ENCODE data around the gene IFT43. TPM values are rescaled to one million over a fixed set of nuclear protein-coding genes. Genes with fewer than 3 reads are reported as not detected.

Gene IFT43
- total RNA-seq, 1 donor from 2014 or later = 15.8 TPM

GRCh38 chr14:76118594-76118993 is 133.0 kb downstream of the IFT43 start:
- CTCF ChIA-PET = no interaction called here
- DNase-seq (no peak), ATAC-seq (ENCODE audit: low read depth) (no peak)
- Mint-ChIP-seq H3K27me3 (peaks cover 21% of the 10 kb centered on the region), H3K36me3 (ENCODE audit: low read depth) (no peaks in the 10 kb centered on the region), H3K4me1 (no peaks in the 10 kb centered on the region), H3K4me3 (no peak overlapping the region), H3K9me3 (no peaks in the 10 kb centered on the region), H3K27ac (no peak overlapping the region)
- TF ChIP-seq, protein P1, sequence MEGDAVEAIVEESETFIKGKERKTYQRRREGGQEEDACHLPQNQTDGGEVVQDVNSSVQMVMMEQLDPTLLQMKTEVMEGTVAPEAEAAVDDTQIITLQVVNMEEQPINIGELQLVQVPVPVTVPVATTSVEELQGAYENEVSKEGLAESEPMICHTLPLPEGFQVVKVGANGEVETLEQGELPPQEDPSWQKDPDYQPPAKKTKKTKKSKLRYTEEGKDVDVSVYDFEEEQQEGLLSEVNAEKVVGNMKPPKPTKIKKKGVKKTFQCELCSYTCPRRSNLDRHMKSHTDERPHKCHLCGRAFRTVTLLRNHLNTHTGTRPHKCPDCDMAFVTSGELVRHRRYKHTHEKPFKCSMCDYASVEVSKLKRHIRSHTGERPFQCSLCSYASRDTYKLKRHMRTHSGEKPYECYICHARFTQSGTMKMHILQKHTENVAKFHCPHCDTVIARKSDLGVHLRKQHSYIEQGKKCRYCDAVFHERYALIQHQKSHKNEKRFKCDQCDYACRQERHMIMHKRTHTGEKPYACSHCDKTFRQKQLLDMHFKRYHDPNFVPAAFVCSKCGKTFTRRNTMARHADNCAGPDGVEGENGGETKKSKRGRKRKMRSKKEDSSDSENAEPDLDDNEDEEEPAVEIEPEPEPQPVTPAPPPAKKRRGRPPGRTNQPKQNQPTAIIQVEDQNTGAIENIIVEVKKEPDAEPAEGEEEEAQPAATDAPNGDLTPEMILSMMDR (IDR thresholded peaks at IDR 0.05) = no peak
- intact Hi-C loops (cut with micrococcal nuclease) = no loop called here
- POLR2A ChIA-PET = no interaction called here

GRCh38 chr14:76121089-76121748 is 135.7 kb downstream of the IFT43 start:
- DNase-seq (no peak), ATAC-seq (ENCODE audit: low read depth) (no peak)
- no peaks in the 10 kb centered on the region for H3K9me3 Mint-ChIP-seq
- intact Hi-C loops (cut with micrococcal nuclease) = no loop called here
- peaks cover 12% of the 10 kb centered on the region for H3K27me3 Mint-ChIP-seq
- POLR2A ChIA-PET = no interaction called here
- no peak overlapping the region for H3K4me3 Mint-ChIP-seq
- CTCF ChIA-PET = no interaction called here
- no peaks in the 10 kb centered on the region for H3K36me3 Mint-ChIP-seq (ENCODE audit: low read depth)
- TF ChIP-seq, protein P1 (IDR thresholded peaks at IDR 0.05) = no peak
- no peak overlapping the region for H3K27ac Mint-ChIP-seq
- H3K4me1 Mint-ChIP-seq = no peaks in the 10 kb centered on the region

DNA sequence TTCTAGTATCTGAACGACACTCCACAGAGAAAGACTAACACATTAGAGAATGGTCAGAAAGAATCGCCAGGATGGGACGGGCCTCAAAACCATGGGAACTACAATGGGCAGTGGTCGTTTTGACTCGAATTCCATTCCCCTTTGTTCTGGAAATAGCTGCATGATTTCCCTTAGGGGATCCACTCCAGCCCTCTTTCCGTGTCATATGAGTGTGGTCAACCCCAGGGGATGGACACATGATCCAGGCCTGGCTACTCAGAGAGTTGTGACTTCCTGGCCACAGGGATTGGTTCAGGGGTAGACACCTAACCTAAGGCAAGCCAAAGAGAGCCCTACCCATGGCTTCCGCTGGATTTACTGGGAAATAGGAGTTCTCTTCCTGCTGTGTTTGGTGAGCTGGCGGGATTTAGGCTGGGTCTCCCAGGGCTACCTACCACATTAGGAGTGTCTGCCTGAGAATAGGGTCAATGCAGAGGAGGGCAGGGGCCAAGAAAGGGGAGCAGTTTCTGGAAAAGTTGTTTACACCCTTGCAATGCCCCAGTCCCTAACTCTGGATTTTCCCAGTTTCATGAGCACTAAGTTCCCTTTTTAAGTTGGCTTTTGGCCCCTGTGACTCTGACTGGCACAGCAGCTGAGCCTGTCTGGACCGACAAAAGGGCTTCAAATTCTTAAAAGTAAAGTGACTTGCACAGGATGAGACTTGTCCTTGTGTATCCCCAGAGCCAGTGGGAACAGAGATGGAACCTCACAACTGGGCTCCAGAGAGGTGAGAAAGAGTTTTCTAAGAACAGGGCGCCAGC is 138.1 kb downstream of the IFT43 start:
- Mint-ChIP-seq H3K9me3 (no peaks in the 10 kb centered on the region), H3K4me3 (no peak overlapping the region), H3K4me1 (no peaks in the 10 kb centered on the region), H3K27me3 (peaks cover 14% of the 10 kb centered on the region), H3K27ac (no peak overlapping the region), H3K36me3 (ENCODE audit: low read depth) (no peaks in the 10 kb centered on the region)
- ChIA-PET POLR2A (no interaction called here), CTCF (no interaction called here)
- no peak for ATAC-seq (ENCODE audit: low read depth)
- intact Hi-C loops (cut with micrococcal nuclease) = no loop called here
- no peak for DNase-seq
- TF ChIP-seq, protein P1 (IDR thresholded peaks at IDR 0.05) = no peak

DNA sequence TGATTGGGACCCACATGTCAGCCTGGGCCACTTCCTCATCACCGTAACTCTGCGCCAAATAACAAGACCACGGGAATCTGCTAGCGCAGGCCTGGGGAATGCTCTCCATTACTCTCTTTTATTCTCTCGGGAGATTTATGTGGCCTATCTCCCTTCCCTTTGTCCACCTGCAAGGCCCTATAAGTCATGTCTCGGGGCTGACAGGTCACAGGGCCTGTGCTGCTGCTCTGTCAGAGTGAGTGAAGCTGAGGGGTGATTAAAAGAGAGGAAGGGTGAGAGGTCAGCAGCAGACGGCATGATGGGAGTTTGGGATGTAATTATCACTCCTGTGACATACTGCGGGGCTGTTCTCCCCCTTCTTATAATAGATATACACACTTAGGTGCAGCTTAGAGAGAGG is 139.9 kb downstream of the IFT43 start:
- intact Hi-C loops (cut with micrococcal nuclease) = no loop called here
- CTCF ChIA-PET = no interaction called here
- no peak overlapping the region for H3K4me3 Mint-ChIP-seq
- peaks cover 19% of the 10 kb centered on the region for H3K27me3 Mint-ChIP-seq
- no peaks in the 10 kb centered on the region for H3K36me3 Mint-ChIP-seq (ENCODE audit: low read depth)
- H3K4me1 Mint-ChIP-seq = no peaks in the 10 kb centered on the region
- DNase-seq = no peak
- H3K27ac Mint-ChIP-seq = no peak overlapping the region
- POLR2A ChIA-PET = no interaction called here
- ATAC-seq (ENCODE audit: low read depth) = no peak
- no peaks in the 10 kb centered on the region for H3K9me3 Mint-ChIP-seq
- TF ChIP-seq, protein P1 (IDR thresholded peaks at IDR 0.05) = no peak

DNA sequence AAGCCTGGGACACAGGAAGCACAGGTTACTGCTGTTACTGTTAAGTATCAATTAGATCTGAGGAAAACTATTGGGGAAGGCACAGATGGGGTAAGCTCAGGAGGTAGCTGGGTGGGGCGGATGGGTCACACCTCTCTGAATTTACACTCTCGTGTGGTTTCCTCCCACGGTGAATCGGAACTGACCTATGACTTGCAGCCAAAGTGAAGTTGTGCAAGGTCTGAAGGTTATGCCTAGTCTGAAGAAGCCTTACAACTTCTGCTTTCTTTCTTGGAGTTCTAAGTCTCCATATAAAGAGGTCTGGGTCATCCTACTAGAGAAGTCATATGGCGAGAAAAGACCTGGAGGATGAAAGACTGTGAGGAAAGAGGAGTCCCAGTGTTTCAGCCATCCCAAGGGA is 140.5 kb downstream of the IFT43 start:
- intact Hi-C loops (cut with micrococcal nuclease) = no loop called here
- DNase-seq = no peak
- no peak overlapping the region for H3K27ac Mint-ChIP-seq
- ChIA-PET POLR2A (no interaction called here), CTCF (no interaction called here)
- H3K4me3 Mint-ChIP-seq = no peak overlapping the region
- H3K27me3 Mint-ChIP-seq = peaks cover 25% of the 10 kb centered on the region
- no peak for ATAC-seq (ENCODE audit: low read depth)
- H3K9me3 Mint-ChIP-seq = no peaks in the 10 kb centered on the region
- H3K36me3 Mint-ChIP-seq (ENCODE audit: low read depth) = no peaks in the 10 kb centered on the region
- H3K4me1 Mint-ChIP-seq = no peaks in the 10 kb centered on the region
- TF ChIP-seq, protein P1 (IDR thresholded peaks at IDR 0.05) = no peak

Data from activated B cell treated with CpG ODN at 0.5 μM for 24 hours (primary cell).